ENCODE measurements around the gene ZP1. TPM values are rescaled to one million over a fixed set of nuclear protein-coding genes. Genes with fewer than 3 reads are reported as not detected.
A peak's percentile ranks its signal among the peaks of the same experiment; 100 is the strongest.

Gene ZP1
- total and polyA plus RNA-seq, 2 of the 13 experiments (the other 11 are each of a cell fraction or from before 2014, with no cell fraction given) = 0.16 TPM; not detected in 1

- TF ChIP-seq TRIM22 (IDR thresholded peaks at IDR 0.05) = no peak
- no peak for TF ChIP-seq ZNF614 (CRISPR knock-in tag; IDR thresholded peaks at IDR 0.05; ENCODE audit: borderline replicate concordance)
- no peak for TF ChIP-seq TBX3 (IDR thresholded peaks at IDR 0.05; ENCODE audit: borderline replicate concordance)
- TF ChIP-seq ATF3 (CRISPR knock-in tag; IDR thresholded peaks at IDR 0.05) = no peak
- TF ChIP-seq ZNF704 (CRISPR knock-in tag; IDR thresholded peaks at IDR 0.05; ENCODE audit: borderline replicate concordance) = no peak
- TF ChIP-seq ZNF274 (CRISPR knock-in tag; IDR thresholded peaks at IDR 0.05) = peak; percentile 90
- no peak for TF ChIP-seq IRF1 (CRISPR knock-in tag; IDR thresholded peaks at IDR 0.05; ENCODE audit: low read depth)
- TF ChIP-seq FOXA3 (CRISPR knock-in tag; IDR thresholded peaks at IDR 0.05) = 0 out of 2 replicates have a peak, but pooled peaks have one; percentile 4
- TF ChIP-seq DMTF1 (CRISPR knock-in tag; IDR thresholded peaks at IDR 0.05) = no peak
- no peak for TF ChIP-seq RXRB (CRISPR knock-in tag; IDR thresholded peaks at IDR 0.05; ENCODE audit: borderline replicate concordance)
- TF ChIP-seq MXD4 (CRISPR knock-in tag; IDR thresholded peaks at IDR 0.05) = no peak
- no peak for TF ChIP-seq CREB1 (IDR thresholded peaks at IDR 0.05)
- TF ChIP-seq CREB1 (CRISPR knock-in tag; IDR thresholded peaks at IDR 0.05) = peak; percentile 48
- TF ChIP-seq RFXANK (CRISPR knock-in tag; IDR thresholded peaks at IDR 0.05) = no peak
- TF ChIP-seq ZNF660 (CRISPR knock-in tag; IDR thresholded peaks at IDR 0.05; ENCODE audit: borderline replicate concordance, low read depth) = no peak
- no peak for TF ChIP-seq ZNF326 (CRISPR knock-in tag; IDR thresholded peaks at IDR 0.05; ENCODE audit: borderline replicate concordance)
- no peak for TF ChIP-seq TEF (CRISPR knock-in tag; IDR thresholded peaks at IDR 0.05)
- no peak for TF ChIP-seq ZBTB3 (CRISPR knock-in tag; IDR thresholded peaks at IDR 0.05; ENCODE audit: borderline replicate concordance, low read depth)
- TF ChIP-seq GMEB1 (CRISPR knock-in tag; IDR thresholded peaks at IDR 0.05; ENCODE audit: borderline replicate concordance) = 0 out of 2 replicates have a peak, but pooled peaks have one; percentile 48
Measured at GRCh38 chr11:60913793-60914632, 46.7 kb downstream of the ZP1 start, which contains the start of gene TMEM109 (continued).
